Lower leg skin (tissue), 3 donors: Measurements from ENCODE around the gene YPEL3.

Experiments used
- CTCF ChIP-seq, 3 donors: fragments of 450-650 bp; IDR thresholded peaks; one replicate each; pipeline ENCODE4 v1.5.1; 2016; ENCODE audit warnings: antibody characterized with exemption in 3 of 3, mild to moderate bottlenecking in 3 of 3, moderate library complexity in 2 of 3
- POLR2A ChIP-seq, 2 donors: fragments of 450-650 bp; IDR thresholded peaks; one replicate each; pipeline ENCODE4 v1.6.1; 2016 to 2017; ENCODE audit warnings: antibody characterized with exemption in 2 of 2, mild to moderate bottlenecking in 1 of 2, moderate library complexity in 1 of 2

GRCh38 chr16:30066761-30067583 is 29.0 kb downstream of the YPEL3 start:
- TF ChIP-seq CTCF (IDR thresholded peaks at IDR 0.05) (no peak), POLR2A (IDR thresholded peaks at IDR 0.05) (no peak)
